Ishikawa (cell line): ENCODE results near the gene HOXA2.

Source experiments
- CEBPB ChIP-seq: IDR thresholded peaks from 2 replicates; pipeline ENCODE4 v1.6.1; 2012
- CREB1 ChIP-seq: IDR thresholded peaks from 2 replicates; pipeline ENCODE4 v1.6.1; 2012; ENCODE audit warnings: low read depth
- EGR1 ChIP-seq: IDR thresholded peaks from 2 replicates; pipeline ENCODE4 v1.6.1; 2012
- EP300 ChIP-seq: IDR thresholded peaks from 2 replicates; pipeline ENCODE4 v1.6.1; 2012; ENCODE audit warnings: borderline replicate concordance
- RAD21 ChIP-seq: IDR thresholded peaks from 2 replicates; pipeline ENCODE4 v1.6.1; 2012; ENCODE audit warnings: low read depth
- REST ChIP-seq: IDR thresholded peaks from 2 replicates; pipeline ENCODE4 v1.6.1; 2012; ENCODE audit warnings: low read depth, mild to moderate bottlenecking
- TAF1 ChIP-seq: IDR thresholded peaks from 2 replicates; pipeline ENCODE4 v1.6.1; 2012; ENCODE audit warnings: low read depth, mild to moderate bottlenecking
- YY1 ChIP-seq: IDR thresholded peaks from 2 replicates; pipeline ENCODE4 v1.6.1; 2012; ENCODE audit warnings: low read depth

GRCh38 chr7:27132978-27133377 lies 30.5 kb upstream of the HOXA2 start:
- TF ChIP-seq EP300, result no peak
- TF ChIP-seq YY1, result no peak
- no peak for TF ChIP-seq CEBPB
- TF ChIP-seq EGR1, result no peak
- no peak for TF ChIP-seq CREB1
- TF ChIP-seq TAF1, result no peak
- no peak for TF ChIP-seq RAD21
- no peak for TF ChIP-seq REST
